G401 (cell line): ENCODE results near the gene CREB3L4. TPM values are rescaled to one million over a fixed set of nuclear protein-coding genes. Genes with fewer than 3 reads are reported as not detected.
A peak's percentile ranks its signal among the peaks of the same experiment; 100 is the strongest.

Source experiments
- DNase-seq: peaks from one replicate; pipeline ENCODE4 v3.0.0-alpha.2; 2015; ENCODE audit warnings: low spot score
- in situ Hi-C: cut with HindIII; loops from 2 replicates; pipeline ENCODE4 v1.10.0; 2016; ENCODE audit warnings: low sequenced_read_pairs, mixed read lengths
- total RNA-seq: library from RNA; depleted of rRNA; stranded (reverse); fragments of >200 nt; shearing (Covaris generic); gene quantifications from 2 replicates; pipeline ENCODE4 v1.2.3, GENCODE V29; 2014

Gene CREB3L4
- total RNA-seq, 1 experiment from 2014 or later = 13.4 TPM

- no peak for DNase-seq
- in situ Hi-C loops = no loop called here
These were observed 13.8 kb upstream of the CREB3L4 start for GRCh38 chr1:153953859-153954365.

GRCh38 chr1:153954826-153955225, 12.9 kb upstream of the CREB3L4 start:
- in situ Hi-C loops = no loop called here

GRCh38 chr1:153956997-153957715, 10.5 kb upstream of the CREB3L4 start:
- in situ Hi-C loops = no loop called here
- DNase-seq = no peak

More at GRCh38 chr1:153954826-153955225, 12.9 kb upstream of the CREB3L4 start:
- DNase-seq = no peak

GRCh38 chr1:153957744-153958110, 10.0 kb upstream of the CREB3L4 start:
- in situ Hi-C loops = no loop called here
- DNase-seq = no peak

- in situ Hi-C loops = no loop called here
- DNase-seq = peak; percentile 99
These were observed 9.4 kb upstream of the CREB3L4 start, which contains the start of gene CRTC2 for GRCh38 chr1:153958111-153958960. CRTC2 (minus strand) TSS chr1:153958612; CDS start chr1:153958497, 115 bp downstream.

- in situ Hi-C loops = no loop called here
These were observed 8.8 kb upstream of the CREB3L4 start for GRCh38 chr1:153958961-153959260.

GRCh38 chr1:153959454-153959853, 8.2 kb upstream of the CREB3L4 start:
- DNase-seq = no peak
- in situ Hi-C loops = no loop called here

More at GRCh38 chr1:153958961-153959260, 8.8 kb upstream of the CREB3L4 start:
- no peak for DNase-seq

- DNase-seq = no peak
- in situ Hi-C loops = no loop called here
These were observed 7.5 kb upstream of the CREB3L4 start for GRCh38 chr1:153960206-153960605.

GRCh38 chr1:153961421-153961820, 6.3 kb upstream of the CREB3L4 start:
- in situ Hi-C loops = no loop called here
- DNase-seq = no peak

GRCh38 chr1:153962088-153963029, 5.3 kb upstream of the CREB3L4 start:
- in situ Hi-C loops = no loop called here
- DNase-seq = no peak

GRCh38 chr1:153963030-153963849, 4.5 kb upstream of the CREB3L4 start, which contains the start of gene SLC39A1:
SLC39A1 (minus strand) TSS chr1:153963537; CDS start chr1:153962715, 822 bp downstream.
- peak; percentile 99 for DNase-seq
- in situ Hi-C loops = no loop called here

GRCh38 chr1:153963850-153964331, 3.8 kb upstream of the CREB3L4 start:
- in situ Hi-C loops = no loop called here
- DNase-seq = no peak

GRCh38 chr1:153968000-153968363, 280 bp downstream of the CREB3L4 start:
- in situ Hi-C loops = no loop called here
- peak; percentile 72 for DNase-seq

GRCh38 chr1:153968408-153968807, 706 bp downstream of the CREB3L4 start:
- no peak for DNase-seq
- in situ Hi-C loops = no loop called here

- in situ Hi-C loops = no loop called here
- no peak for DNase-seq
These were observed 1.3 kb downstream of the CREB3L4 start for GRCh38 chr1:153968972-153969371.

- in situ Hi-C loops = no loop called here
- no peak for DNase-seq
These were observed 2.6 kb downstream of the CREB3L4 start for GRCh38 chr1:153970346-153970745.

- in situ Hi-C loops = no loop called here
- no peak for DNase-seq
These were observed 5.4 kb downstream of the CREB3L4 start for GRCh38 chr1:153973071-153973470.

GRCh38 chr1:153973525-153973924, 5.8 kb downstream of the CREB3L4 start:
- DNase-seq = no peak
- in situ Hi-C loops = no loop called here
